ENCODE results near the gene SEZ6. TPM values are rescaled to one million over a fixed set of nuclear protein-coding genes. Genes with fewer than 3 reads are reported as not detected.

The SEZ6 gene
- total RNA-seq, 2 donors from 2014 or later: 0.20 TPM; not detected in 1

- no peak overlapping the region for H3K4me3 ChIP-seq (ENCODE audit: low read length)
- TF ChIP-seq, protein P1, sequence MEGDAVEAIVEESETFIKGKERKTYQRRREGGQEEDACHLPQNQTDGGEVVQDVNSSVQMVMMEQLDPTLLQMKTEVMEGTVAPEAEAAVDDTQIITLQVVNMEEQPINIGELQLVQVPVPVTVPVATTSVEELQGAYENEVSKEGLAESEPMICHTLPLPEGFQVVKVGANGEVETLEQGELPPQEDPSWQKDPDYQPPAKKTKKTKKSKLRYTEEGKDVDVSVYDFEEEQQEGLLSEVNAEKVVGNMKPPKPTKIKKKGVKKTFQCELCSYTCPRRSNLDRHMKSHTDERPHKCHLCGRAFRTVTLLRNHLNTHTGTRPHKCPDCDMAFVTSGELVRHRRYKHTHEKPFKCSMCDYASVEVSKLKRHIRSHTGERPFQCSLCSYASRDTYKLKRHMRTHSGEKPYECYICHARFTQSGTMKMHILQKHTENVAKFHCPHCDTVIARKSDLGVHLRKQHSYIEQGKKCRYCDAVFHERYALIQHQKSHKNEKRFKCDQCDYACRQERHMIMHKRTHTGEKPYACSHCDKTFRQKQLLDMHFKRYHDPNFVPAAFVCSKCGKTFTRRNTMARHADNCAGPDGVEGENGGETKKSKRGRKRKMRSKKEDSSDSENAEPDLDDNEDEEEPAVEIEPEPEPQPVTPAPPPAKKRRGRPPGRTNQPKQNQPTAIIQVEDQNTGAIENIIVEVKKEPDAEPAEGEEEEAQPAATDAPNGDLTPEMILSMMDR (conservative IDR thresholded peaks at IDR 0.05): no peak
- H3K4me1 ChIP-seq (ENCODE audit: control insufficient read depth, insufficient read depth, low read length): peaks cover 26% of the 10 kb centered on the region
- Mint-ChIP-seq H3K27me3 (ENCODE audit: insufficient read depth) (no peaks in the 10 kb centered on the region), H3K4me3 (no peak overlapping the region), H3K36me3 (ENCODE audit: low read depth) (no peaks in the 10 kb centered on the region), H3K27ac (peak overlapping the region; percentile 80), H3K4me1 (peaks cover 39% of the 10 kb centered on the region), H3K9me3 (no peaks in the 10 kb centered on the region)
- no peak for DNase-seq
- WGBS, 2 experiments (ENCODE audit: insufficient coverage in 1 of 2, insufficient read length in 1 of 2): 52 to 83% methylated on average over 4 to 11 of the region's 11 CpGs
- H3K9me3 ChIP-seq (ENCODE audit: control insufficient read depth, low read length): no peaks in the 10 kb centered on the region
- no peaks in the 10 kb centered on the region for H3K27me3 ChIP-seq (ENCODE audit: control insufficient read depth, insufficient read depth, low read length, poor library complexity, severe bottlenecking)
- H3K27ac ChIP-seq (ENCODE audit: low read depth, low read length): peak overlapping the region; percentile 95
- H3K9ac ChIP-seq (ENCODE audit: extremely low read depth, low read length, poor library complexity, severe bottlenecking): no peak overlapping the region
- H3K36me3 ChIP-seq (ENCODE audit: control insufficient read depth, insufficient read depth, low read length): no peaks in the 10 kb centered on the region
Observed at GRCh38 chr17:29042026-29042678, 36.3 kb upstream of the SEZ6 start.

DNA sequence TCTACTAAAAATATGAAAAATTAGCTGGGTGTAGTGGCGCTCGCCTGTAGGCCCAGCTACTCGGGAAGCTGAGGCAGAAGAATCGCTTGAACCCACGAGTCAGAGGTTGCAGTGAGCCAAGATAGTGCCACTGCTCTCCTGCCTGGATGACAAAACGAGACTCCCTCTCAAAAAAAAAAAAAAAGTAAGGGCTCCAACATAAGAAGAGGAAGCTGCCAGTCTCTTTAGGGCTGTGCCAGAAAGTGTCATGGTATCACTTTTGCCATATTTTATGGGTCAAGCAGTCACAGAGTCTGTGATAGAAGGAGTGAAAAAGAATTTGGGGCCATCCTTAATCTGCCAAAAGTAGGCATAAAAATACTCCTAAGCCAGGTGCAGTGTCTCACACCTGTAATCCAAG, 35.7 kb upstream of the SEZ6 start:
- no peak overlapping the region for H3K4me3 Mint-ChIP-seq
- no peak overlapping the region for H3K27ac Mint-ChIP-seq
- Histone ChIP-seq H3K9ac (ENCODE audit: extremely low read depth, low read length, poor library complexity, severe bottlenecking) (no peak overlapping the region), H3K27ac (ENCODE audit: low read depth, low read length) (peak overlapping the region; percentile 95), H3K36me3 (ENCODE audit: control insufficient read depth, insufficient read depth, low read length) (no peaks in the 10 kb centered on the region), H3K27me3 (ENCODE audit: control insufficient read depth, insufficient read depth, low read length, poor library complexity, severe bottlenecking) (no peaks in the 10 kb centered on the region), H3K4me3 (ENCODE audit: low read length) (no peak overlapping the region), H3K9me3 (ENCODE audit: control insufficient read depth, low read length) (no peaks in the 10 kb centered on the region), H3K4me1 (ENCODE audit: control insufficient read depth, insufficient read depth, low read length) (peaks cover 26% of the 10 kb centered on the region)
- TF ChIP-seq, protein P1 (conservative IDR thresholded peaks at IDR 0.05): no peak
- 96 to 98% methylated on average over 6 of the region's 6 CpGs for WGBS, 2 experiments (ENCODE audit: insufficient coverage in 1 of 2, insufficient read length in 1 of 2)
- H3K4me1 Mint-ChIP-seq: peaks cover 38% of the 10 kb centered on the region
- no peaks in the 10 kb centered on the region for H3K9me3 Mint-ChIP-seq
- no peaks in the 10 kb centered on the region for H3K27me3 Mint-ChIP-seq (ENCODE audit: insufficient read depth)
- DNase-seq: no peak
- H3K36me3 Mint-ChIP-seq (ENCODE audit: low read depth): no peaks in the 10 kb centered on the region

GRCh38 chr17:29041091-29041490, 35.3 kb upstream of the SEZ6 start:
- H3K4me1 ChIP-seq (ENCODE audit: control insufficient read depth, insufficient read depth, low read length): peaks cover 26% of the 10 kb centered on the region
- peaks cover 36% of the 10 kb centered on the region for H3K4me1 Mint-ChIP-seq

More at GRCh38 chr17:29041091-29041490, 35.3 kb upstream of the SEZ6 start:
- Mint-ChIP-seq H3K27ac (no peak overlapping the region), H3K27me3 (ENCODE audit: insufficient read depth) (no peaks in the 10 kb centered on the region), H3K36me3 (ENCODE audit: low read depth) (no peaks in the 10 kb centered on the region), H3K9me3 (peaks cover 3% of the 10 kb centered on the region), H3K4me3 (no peak overlapping the region)
- Histone ChIP-seq H3K27me3 (ENCODE audit: control insufficient read depth, insufficient read depth, low read length, poor library complexity, severe bottlenecking) (no peaks in the 10 kb centered on the region), H3K36me3 (ENCODE audit: control insufficient read depth, insufficient read depth, low read length) (no peaks in the 10 kb centered on the region), H3K27ac (ENCODE audit: low read depth, low read length) (no peak overlapping the region), H3K9ac (ENCODE audit: extremely low read depth, low read length, poor library complexity, severe bottlenecking) (no peak overlapping the region), H3K9me3 (ENCODE audit: control insufficient read depth, low read length) (peaks cover 3% of the 10 kb centered on the region), H3K4me3 (ENCODE audit: low read length) (no peak overlapping the region)
- no peak for DNase-seq
- TF ChIP-seq, protein P1 (conservative IDR thresholded peaks at IDR 0.05): no peak
- WGBS, 2 experiments (ENCODE audit: insufficient coverage in 1 of 2, insufficient read length in 1 of 2): 97 to 100% methylated on average over 2 of the region's 2 CpGs

Measured in endodermal cell (in vitro differentiated cells).